NCI-H1930 (cell line): ENCODE measurements around the gene NPSR1.
"Not testable (repeated sequence)": the region's sequence is repeated elsewhere in the genome, so short reads cannot be mapped to it uniquely, and the experiment has no call there.

Source experiments
- DNase-seq, 2 experiments: peaks; one replicate each; lab custom pipeline; 2025; lab: John Stamatoyannopoulos, UW

The NPSR1 gene

DNA sequence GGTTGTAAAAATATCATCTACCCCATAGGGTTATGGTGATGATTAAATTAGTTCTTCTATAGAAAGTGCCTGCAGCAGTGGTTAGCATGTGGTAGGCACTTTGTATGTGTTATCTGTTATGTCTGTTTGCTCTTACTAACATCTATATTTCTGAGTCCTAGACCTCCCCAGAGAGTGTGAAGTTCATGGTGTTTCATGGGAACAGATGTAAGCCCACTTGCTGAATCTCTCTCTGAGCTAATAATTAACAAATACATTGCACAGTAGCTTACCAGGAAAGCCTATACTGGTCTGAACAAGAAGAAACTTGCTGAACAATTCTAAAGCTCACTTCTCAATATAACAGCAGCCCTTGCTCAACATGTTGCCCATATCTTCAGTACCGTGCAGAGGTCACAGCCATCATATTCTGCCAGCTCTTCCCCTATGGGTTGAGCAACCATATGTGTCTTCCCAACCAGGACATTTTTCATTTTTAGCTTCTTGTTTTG lies 100.1 kb downstream of the NPSR1 start:
- DNase-seq = no peak

DNA sequence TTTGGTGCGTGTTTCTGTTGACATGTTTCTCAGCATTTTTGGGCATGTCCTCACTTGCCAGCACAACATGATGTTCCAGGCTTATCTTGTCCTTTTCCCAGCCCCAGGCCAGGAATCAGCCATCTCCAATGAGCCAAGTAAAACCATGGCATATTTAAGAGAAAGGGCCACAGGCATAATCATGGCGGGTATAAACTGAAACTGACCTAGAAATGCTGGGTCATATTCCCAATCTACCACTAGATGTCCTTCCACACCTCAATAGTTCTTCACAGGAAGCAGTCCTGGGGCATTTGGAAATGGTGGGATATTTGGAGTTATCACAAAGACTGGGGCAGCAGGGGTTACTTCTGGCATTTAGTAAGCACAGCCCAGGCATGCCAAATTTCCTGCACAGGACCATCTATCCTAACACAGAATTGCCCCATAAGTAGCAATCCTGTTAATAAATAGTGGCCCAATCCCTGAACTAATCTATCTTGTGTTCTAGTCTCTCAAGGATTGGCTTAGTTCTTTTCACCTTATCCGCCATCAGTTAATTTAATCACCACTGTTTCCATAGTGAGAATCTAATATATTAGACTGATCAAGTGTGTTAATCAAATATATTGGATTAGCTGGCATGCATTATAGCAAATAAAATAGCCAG lies 101.6 kb downstream of the NPSR1 start:
- peak in 1 of 2 experiments; percentile 28 for DNase-seq

DNA sequence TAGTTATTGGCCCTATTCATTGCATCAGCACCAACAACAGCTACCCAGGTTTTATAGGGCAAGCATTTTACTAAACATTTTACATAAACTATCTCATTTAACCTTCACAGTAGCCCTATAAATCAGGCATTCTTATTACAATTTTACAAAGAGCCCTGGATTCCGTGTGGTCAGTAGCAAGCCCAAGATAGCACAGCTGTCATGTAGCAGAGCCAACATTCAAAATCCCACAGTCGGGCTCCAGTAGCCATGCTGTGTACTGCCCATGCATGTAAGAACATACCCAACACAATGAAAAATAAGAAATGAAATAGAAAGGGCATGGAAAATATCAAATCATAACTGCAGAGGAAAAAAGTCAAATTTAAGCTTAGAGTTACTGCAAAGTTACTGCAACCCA lies 102.3 kb downstream of the NPSR1 start:
- no peak for DNase-seq

DNA sequence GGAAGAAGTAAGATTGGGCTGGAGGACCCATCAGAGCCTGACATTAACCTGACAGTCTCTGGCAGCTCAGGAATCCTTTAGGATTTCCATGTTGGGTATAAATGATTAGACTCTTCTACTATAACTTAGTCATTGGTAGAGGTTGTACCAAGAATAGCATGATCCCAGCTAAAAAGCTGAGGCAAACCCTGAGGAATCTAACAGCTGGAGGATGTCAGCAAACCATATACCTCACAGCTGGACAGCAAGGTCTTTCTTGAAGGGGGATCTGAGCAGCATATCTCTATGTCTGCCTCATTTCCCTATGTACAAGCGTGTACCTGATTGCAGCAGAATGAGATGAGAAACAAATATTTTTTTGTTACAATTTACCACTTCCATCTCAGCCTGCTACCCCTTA lies 103.2 kb downstream of the NPSR1 start:
- no peak for DNase-seq

DNA sequence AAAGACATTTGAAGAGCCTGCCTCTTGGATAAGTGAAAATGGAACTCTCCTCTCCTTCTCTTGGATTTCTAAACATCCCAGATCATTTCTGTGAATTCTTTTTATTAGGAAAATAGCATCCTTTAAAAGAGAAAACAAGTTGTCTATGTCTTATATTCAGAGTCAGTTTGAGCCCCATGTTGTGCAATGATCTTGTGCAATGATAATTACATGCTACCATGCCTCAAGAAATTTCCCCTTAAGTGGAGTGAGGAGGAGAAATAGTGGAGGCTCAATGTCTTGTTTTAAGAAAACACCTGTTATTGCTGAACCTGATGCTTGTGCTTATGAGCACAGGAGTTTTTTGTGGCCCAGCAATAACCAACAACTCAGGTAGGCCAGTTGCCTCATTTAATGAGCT lies 103.6 kb downstream of the NPSR1 start:
- no peak for DNase-seq

DNA sequence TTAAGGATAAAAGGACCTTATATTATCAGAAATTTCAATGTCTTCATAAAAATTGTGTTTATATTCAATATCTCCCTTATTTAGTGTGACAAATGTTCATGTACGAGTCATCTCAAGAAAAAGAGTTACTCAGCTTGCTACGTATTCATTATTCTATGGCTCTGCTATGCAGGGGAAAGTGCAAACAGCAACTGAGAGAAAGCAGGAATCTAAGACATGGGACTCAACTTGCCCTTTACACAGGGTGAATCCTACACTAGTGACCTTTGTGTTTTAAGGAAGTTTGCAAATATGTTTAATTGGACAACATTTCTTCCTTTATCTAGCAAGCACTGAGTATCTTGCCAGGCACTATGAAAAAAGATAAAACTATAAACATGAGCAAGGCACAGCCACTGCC lies 104.7 kb downstream of the NPSR1 start:
- no peak for DNase-seq

DNA sequence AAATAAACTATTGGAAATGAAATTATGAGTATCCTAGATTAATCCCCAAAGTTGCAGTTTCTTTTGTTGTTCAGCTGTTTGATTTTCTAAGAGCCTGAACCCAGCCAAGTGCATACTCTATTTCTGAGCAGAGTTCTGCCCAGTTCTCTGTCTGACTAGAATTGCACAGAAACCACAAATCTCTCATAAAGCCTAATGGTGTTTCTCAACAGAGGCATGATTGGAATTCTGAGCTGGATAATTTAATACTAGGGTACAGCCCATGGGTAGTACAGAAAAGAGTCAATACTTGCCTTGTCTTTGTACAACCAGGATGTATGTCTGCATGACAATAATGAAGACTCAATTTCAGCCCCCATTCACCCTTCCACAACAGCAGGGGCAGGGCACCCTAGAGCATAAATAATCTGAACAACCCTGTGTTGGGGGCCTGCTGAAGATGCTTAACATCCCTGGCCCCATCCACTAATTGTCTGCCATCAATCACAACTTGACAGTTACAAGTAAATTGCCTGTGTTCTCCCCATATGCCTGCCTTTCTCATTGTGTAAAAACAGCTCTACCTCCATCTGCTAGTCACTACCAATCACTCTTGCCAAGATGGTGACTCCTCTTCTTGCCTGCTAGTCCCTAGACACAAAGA lies 114.4 kb downstream of the NPSR1 start:
- DNase-seq = no peak

DNA sequence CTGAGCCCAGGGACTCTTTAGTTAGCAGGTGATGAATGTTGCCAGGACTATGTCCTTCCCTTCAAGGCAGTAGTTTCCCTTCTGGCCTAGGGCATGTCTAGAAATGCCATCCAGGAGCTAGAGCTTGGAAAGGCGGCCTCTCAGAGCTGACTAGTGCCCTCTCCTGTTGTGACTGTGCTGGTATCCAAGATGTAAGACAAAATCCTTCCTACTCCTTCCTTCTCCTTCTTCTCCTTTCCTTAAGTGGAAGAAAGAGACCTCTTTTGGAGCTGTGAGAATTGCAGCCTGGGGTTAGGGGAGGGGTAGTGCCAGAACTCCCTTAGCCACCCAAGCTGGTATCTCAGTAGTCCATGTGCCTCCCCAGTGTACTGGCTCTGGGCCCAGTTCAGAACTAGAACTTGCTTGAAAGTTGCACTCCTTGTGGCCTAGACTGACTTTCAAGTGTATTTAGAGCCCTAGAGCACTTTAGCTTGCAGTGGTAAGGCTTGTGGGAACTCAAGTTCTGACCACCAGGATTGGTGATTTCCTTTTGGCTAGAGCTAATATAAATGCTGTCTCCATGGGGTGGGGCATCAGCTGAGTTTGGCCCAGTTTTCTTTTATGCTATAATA lies 118.8 kb downstream of the NPSR1 start:
- DNase-seq = no peak

DNA sequence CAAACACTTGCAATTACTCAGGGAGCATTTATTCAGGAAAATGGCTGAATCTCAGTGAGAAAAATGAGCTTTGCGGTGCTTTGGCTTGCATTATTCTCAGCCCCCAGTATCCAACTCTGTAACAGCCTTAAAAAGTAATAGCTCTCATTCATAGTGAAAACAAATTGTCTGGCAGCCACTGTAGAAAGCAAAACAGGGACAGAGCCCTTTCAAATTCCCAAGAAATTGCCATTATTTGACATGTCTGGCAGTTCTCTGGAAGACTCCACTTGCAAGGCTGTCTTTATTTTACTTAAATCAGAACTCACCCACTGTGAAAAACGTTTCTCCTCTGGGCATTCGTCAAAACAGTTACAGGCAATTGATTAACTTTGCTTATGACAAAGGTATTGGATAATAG lies 122.5 kb downstream of the NPSR1 start:
- no peak for DNase-seq

DNA sequence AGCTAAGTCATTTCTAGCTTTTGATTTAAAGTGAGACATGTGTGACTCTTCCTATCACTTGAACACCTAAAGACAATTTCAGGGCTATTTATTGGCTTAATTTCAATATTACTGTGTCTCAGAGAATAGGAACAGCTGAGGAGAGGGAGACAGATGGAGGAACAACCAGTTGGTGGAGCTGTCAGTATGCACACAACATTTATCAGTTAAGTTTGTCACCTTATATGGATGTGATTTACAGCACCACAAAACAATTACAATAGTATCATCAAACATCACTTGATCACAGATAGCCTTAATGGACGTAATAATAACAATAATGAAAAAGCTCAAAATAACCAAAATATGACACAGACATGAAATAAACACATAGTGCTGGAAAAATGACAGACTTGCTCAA lies 129.6 kb downstream of the NPSR1 start:
- DNase-seq = no peak

DNA sequence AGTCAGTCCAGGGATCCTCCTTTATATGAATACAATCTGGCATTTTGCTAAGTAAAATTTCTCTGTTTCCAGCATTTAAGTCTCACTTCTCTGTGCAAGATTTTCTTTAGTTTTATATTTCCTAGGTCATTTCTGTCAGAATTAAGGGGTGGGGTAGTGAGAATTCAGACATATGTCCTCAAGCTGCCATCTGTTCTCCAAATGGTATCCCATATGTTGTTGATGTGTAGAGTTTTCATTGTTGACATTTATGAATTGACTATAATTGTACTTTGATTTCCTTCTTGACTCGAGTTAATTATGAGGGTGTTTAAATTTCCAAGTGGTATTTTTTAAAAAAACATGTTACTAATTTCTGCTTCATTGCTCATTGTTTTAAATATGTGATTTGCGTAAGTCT lies 148.8 kb downstream of the NPSR1 start:
- no peak for DNase-seq

DNA sequence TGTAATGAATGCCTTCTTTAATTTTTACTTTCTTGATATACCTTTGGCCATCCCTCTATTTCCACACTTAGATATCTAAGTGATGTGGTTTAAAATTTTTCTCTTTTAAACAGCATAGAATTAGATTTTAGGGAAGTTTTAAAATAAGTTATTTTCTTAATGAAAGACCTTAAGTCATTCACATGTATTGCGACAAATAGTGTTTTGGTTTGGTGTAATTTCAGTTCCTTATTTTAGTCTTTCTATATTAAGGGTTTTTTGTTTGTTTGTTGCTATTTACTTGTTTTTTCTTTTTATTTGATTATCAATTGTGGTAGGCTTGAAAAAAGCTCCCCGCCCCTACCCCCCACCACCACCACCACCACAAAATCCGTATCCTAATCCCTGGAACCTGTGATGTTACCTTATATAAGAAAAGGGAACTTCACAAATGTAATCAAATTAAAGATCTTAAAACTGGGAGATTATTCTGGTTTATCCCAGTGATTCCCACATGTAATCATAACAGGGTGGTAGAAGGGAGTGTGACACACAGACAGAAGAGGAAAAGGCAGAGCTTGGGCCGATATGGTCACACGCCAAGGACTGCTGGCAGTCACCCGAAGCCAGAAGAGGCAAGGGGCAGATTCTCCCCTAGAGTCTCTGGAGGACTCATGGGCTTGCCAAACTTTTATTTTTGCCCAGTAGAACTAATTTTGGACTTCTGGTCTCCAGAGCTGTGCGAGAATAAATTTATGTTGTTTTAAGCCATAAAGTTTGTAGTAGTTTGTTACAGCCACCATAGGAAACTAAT lies 149.7 kb downstream of the NPSR1 start:
- DNase-seq = no peak

DNA sequence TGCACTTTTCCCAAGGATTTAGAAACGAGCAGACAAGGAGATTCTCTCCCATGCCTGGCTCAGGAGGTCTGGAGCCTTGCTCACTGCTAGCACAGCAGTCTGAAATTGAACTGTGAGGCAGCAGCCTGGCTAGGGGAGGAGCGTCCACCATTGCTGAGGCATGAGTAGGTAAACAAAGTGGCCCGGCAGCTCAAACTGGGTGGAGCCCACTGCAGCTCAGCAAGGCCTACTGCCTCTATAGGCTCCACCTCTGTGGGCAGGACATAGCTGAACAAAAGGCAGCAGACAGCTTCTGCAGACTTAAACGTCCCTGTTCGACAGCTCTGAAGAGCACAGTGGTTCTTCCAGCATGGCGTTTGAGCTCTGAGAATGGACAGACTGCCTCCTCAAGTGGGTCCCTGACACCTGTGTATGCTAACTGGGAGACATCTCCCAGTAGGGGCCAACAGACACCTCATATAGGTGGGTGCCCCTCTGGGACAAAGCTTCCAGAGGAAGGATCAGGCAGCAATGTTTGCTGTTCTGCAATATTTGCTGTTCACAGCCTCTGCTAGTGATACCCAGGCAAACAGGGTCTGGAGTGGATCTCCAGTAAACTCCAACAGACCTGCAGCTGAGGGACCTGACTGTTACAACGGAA lies 156.3 kb downstream of the NPSR1 start:
- DNase-seq = not testable (repeated sequence)

DNA sequence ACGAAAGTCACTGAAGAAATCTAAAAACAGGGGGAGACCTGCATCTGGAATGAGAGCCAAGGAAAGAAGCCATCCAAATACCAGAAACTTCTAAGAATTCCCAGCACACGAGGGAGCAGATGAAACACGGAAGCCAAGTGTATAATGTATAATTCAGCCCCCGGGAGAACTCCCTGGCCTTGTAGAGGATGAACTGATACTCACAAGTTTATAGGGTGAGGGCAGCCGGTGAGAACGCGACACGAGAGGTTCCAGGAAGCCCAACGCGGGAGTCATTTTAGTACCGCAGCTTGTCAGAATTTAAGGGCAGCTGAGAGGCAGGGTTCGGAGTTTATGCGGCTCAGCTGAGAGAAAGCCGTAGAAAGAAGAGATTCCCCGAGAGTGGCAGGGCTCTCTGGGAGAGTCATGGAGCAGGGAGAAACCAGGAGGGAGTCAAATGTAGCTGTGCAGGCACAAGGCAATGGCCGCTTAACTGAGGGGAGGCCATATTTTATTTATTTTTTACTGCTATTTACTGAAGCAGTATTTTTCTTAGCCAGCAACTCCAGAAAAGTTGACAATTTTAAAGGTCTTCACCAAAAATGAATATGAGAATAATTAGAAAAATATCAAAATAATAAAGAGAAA lies 164.0 kb downstream of the NPSR1 start:
- no peak for DNase-seq

DNA sequence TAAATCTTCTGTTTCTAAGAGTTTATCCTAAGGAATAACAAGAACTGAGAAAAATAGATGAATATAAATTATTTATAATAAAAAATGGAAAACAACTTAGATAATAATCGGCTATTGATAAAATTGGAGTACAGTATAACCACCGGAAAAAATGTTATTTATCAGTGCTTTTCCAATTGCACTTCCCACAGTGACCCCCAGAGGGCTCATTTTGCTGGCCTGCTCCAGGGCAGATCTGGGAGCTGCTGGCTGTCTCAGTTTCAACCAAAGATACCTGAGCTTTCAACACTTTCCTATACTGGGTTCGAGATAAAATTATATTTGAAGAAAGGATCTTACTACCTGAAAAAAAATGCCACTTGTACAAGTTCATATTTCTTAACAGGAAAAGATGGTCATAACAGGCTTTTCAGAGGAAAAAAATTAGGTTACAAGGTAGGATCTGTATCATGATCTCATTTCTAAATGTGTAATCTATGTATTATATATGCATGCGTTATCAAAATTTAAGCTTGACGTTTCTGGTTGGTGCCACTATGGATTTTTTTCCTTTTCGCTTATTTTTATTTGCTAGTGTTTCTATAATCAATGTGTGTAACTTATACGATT lies 165.7 kb downstream of the NPSR1 start:
- peak in 1 of 2 experiments; percentile 13 for DNase-seq

DNA sequence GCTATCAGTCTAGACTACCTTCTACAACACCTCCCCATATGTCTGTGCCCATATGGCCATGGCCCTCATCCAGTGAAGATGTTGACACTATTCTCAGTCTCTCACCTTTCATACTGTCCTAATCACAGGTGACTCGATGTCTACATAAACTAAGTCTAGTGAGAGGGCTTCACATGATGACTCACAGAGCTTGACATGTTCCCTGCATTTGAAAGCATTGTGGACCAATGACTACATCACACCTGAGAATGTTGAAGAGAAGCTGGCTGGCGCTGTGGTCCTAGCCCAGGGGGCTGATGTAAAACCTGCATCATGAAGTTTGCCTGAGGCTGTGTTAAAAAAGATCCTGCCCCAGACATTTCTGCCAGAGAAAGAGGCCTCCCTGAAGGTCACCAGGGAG lies 167.2 kb downstream of the NPSR1 start:
- DNase-seq = no peak

DNA sequence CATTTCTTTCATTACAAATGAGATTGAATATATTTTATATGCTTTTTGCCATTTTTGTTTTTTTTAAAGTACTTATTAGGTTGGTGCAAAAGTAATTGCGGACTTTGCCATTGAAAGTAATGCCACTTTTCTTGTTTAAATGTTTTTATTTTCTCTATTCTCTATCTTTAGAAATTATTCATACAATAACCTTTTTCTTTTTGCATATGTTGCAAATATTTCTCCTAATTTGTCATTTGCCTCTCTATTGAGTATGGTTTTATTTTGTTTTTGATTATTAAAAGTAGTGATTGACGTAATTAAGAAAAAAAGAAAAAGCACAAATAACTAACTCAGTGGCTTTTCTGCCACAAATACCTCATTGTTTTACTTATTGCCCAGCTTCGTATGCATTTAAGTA lies 172.4 kb downstream of the NPSR1 start:
- no peak for DNase-seq

DNA sequence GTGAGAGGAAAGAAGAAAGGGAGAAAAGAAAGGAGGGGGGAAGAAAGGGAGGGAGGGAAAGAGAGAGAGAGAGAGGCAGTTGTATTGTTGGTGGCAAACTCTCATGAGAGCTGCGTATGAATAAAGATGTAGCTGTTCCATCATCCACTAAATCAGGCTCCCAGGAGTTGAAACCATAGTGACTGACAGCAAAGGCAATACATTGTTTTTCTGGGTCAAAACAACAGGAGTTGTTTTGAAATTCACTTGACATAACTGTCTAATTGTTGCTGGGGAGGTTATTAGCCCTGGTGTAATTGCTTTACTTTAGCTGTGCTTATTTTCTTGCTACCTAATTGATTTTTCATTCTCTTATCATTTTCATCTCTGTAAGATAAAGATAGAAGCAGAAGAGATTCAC lies 173.4 kb downstream of the NPSR1 start:
- no peak for DNase-seq

DNA sequence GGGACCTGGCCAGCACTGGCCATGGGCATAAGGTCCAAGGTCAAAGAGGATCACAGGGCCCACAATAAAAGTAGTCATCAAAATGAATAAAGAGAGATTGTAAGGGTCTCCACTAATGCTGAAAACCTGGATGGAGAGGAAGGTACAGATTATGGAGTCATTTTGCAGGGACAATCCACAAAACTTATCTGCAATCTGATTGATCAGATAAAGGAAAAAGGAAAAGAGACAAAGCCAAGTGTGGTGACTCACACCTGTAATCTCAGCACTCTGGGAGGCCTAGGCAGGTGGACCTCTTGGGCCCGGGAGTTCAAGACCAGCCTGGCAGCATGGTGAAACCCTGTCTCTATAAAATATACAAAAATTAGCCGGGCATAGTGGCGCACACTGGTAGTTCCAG lies 174.0 kb downstream of the NPSR1 start:
- DNase-seq = no peak

DNA sequence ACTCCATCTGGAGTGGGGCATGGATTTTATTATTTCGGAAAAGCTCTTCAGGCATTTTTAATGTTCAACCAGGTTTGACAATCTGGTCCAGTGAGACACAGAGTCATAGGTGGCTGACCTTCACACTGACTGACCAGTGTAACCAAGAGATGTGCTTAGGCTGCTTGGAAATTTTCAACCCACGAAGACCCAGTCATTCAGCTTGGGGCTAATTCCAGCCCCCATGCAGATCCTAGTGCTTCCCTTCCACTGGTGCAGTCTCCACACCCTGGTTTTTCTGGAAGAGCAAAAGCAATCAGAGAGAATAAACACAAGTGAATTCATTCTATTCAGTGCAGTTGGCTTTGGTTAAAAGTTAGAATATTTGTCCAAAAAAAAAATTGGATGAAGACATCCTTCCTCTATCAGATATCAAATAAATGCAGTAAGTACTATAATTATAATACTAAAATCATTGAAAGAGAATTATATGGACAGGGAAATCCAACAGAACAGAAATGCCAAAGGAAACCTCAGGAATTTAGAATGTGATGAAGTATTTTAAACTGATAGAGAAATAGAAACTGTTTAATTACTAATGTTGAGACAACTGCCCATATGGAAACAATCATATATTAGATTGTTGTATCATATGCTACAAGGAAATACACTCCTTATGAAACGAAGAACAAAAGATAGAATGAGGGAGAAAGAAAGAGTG lies 178.0 kb downstream of the NPSR1 start:
- DNase-seq = no peak

DNA sequence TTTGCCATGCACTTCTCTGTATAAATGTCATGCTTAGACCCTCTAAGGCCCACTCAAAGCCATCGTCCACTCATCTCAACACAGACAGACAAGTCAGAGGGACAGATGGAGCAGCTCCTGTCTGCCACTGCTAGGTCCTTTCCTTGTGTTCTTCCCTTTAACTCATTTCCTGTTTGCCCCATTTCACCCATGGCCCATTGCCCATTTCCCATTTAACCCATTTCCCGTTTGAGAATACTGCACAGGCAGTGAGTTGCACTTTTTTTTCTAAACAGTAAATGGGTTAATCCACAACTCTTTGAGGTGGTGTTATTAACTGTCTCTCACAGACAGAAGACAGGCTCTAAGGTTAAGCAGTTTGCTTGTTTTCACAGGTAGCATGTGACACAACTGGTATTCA lies 179.3 kb downstream of the NPSR1 start:
- no peak for DNase-seq
